Nephron progenitor cell (in vitro differentiated cells): ENCODE measurements around the gene RIMBP3C.
A peak's percentile ranks its signal among the peaks of the same experiment; 100 is the strongest.

Experiments
- DNase-seq: peaks from one replicate; pipeline ENCODE4 v3.0.0; 2021
- H3K27ac Mint-ChIP-seq: 2 replicates; pipeline ENCODE4 v1.8.0; 2021; ENCODE audit warnings: mild to moderate bottlenecking, moderate library complexity, mixed read lengths
- H3K27me3 Mint-ChIP-seq: 2 replicates; pipeline ENCODE4 v1.8.0; 2021; ENCODE audit warnings: mild to moderate bottlenecking, low read depth, mixed read lengths; ENCODE audit not compliant: poor library complexity
- H3K36me3 Mint-ChIP-seq: 2 replicates; pipeline ENCODE4 v1.8.0; 2021; ENCODE audit warnings: low read depth, mixed read lengths
- H3K4me1 Mint-ChIP-seq: 2 replicates; pipeline ENCODE4 v1.8.0; 2021; ENCODE audit warnings: mixed read lengths
- H3K4me3 Mint-ChIP-seq: 2 replicates; pipeline ENCODE4 v1.8.0; 2021; ENCODE audit warnings: mild to moderate bottlenecking, moderate library complexity, mixed read lengths
- H3K9me3 Mint-ChIP-seq: 2 replicates; pipeline ENCODE4 v1.8.0; 2021; ENCODE audit warnings: mild to moderate bottlenecking, moderate library complexity, mixed read lengths
- CTCF ChIP-seq: fragments of 200-600 bp; sonication (generic); IDR thresholded peaks from 2 replicates; pipeline ENCODE4 v1.5.0; 2021; ENCODE audit warnings: antibody characterized with exemption

The RIMBP3C gene

GRCh38 chr22:21592422-21592821 is 41.2 kb upstream of the RIMBP3C start:
- H3K4me3 Mint-ChIP-seq = no peak overlapping the region
- H3K36me3 Mint-ChIP-seq = peaks cover 56% of the 10 kb centered on the region
- H3K27ac Mint-ChIP-seq = no peak overlapping the region
- no peaks in the 10 kb centered on the region for H3K9me3 Mint-ChIP-seq
- no peak for TF ChIP-seq CTCF
- no peak for DNase-seq
- no peaks in the 10 kb centered on the region for H3K27me3 Mint-ChIP-seq
- H3K4me1 Mint-ChIP-seq = peaks cover 13% of the 10 kb centered on the region

DNA sequence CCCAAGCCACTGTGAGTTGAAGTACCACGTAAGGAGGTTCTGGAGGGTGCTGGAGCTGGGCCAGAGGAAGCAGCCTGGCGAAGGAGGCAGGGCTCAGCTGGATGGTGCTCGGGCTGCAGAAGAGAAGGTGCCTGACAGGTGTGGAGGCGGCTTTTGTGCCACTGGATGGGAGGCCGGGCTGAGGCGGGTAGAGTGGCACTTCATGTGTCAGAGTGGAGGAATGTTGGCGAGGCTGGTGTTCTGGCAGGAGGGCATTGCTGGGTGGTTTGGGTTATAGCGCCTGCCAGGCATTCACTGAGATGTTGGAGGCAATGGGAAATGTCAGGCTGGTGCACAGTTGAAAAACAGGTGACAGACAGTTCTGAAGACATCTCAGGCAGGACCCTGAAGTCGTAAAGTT is 40.4 kb upstream of the RIMBP3C start:
- Mint-ChIP-seq H3K27ac (peak overlapping the region; percentile 45), H3K27me3 (no peaks in the 10 kb centered on the region), H3K4me1 (peaks cover 13% of the 10 kb centered on the region), H3K9me3 (no peaks in the 10 kb centered on the region), H3K4me3 (no peak overlapping the region), H3K36me3 (peaks cover 55% of the 10 kb centered on the region)
- TF ChIP-seq CTCF = no peak
- no peak for DNase-seq

- no peaks in the 10 kb centered on the region for H3K27me3 Mint-ChIP-seq
Observed at GRCh38 chr22:21590809-21591641, 39.8 kb upstream of the RIMBP3C start.

DNA sequence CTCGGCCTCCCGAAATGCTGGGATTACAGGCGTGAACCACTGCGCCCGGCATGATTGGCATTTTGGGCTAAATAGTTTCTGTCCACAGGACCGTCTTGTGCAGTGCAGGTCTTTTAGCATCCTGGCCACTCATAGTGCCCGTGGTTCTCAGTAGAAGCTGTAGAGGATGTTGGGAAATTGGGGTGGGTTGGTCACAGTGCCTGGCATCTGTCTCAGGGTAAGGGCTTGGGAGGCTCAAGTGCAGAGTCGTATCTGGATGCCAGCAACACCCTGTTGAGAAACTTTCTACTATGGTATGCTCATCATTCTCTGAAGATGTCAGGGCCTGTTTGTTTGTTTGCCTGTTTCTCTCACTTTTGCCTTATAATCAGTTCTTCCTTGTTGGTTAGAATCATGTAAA is 38.1 kb upstream of the RIMBP3C start:
- Mint-ChIP-seq H3K4me3 (no peak overlapping the region), H3K36me3 (peaks cover 40% of the 10 kb centered on the region), H3K9me3 (no peaks in the 10 kb centered on the region), H3K27ac (no peak overlapping the region), H3K27me3 (no peaks in the 10 kb centered on the region), H3K4me1 (peaks cover 13% of the 10 kb centered on the region)
- no peak for TF ChIP-seq CTCF
- no peak for DNase-seq

More at GRCh38 chr22:21590809-21591641, 39.8 kb upstream of the RIMBP3C start:
- TF ChIP-seq CTCF = no peak
- no peaks in the 10 kb centered on the region for H3K9me3 Mint-ChIP-seq
- H3K36me3 Mint-ChIP-seq = peaks cover 49% of the 10 kb centered on the region
- H3K4me3 Mint-ChIP-seq = no peak overlapping the region
- peak overlapping the region; percentile 61 for H3K27ac Mint-ChIP-seq
- peaks cover 13% of the 10 kb centered on the region for H3K4me1 Mint-ChIP-seq
- no peak for DNase-seq

- Mint-ChIP-seq H3K4me1 (peaks cover 15% of the 10 kb centered on the region), H3K27me3 (no peaks in the 10 kb centered on the region), H3K4me3 (no peak overlapping the region), H3K36me3 (peaks cover 34% of the 10 kb centered on the region), H3K9me3 (no peaks in the 10 kb centered on the region), H3K27ac (peak overlapping the region; percentile 37)
- no peak for TF ChIP-seq CTCF
- no peak for DNase-seq
Observed at GRCh38 chr22:21587803-21588611, 36.7 kb upstream of the RIMBP3C start.
